Measurements from ENCODE around the gene THAP11.
A peak's percentile ranks its signal among the peaks of the same experiment; 100 is the strongest.
"Not testable (repeated sequence)": the region's sequence is repeated elsewhere in the genome, so short reads cannot be mapped to it uniquely, and the experiment has no call there.

THAP11 gene

DNA sequence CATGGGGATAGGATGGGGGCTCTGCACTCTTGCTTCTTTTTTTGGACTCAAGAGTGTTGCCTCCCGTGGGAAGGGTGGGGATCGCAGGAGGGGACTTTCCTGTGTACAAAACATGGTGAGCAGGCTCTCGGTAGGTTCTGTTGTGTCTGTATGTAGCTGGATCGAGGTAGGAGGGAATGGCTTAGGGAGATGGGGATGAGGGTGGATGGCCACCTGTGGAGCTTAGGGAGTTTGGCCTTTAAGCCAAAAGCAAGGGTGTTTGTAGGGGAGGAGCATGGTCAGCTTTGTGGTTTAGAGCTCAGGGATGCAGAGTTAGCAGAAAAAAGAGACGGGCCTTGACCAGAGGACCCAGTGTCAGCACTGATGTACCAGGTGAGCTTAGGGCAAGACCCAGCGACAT is 19.8 kb downstream of the THAP11 start:
- Histone ChIP-seq H3K9ac (ENCODE audit: low read depth in 1 of 2, low read length in 2 of 2) (no peak overlapping the region), H3K4me1 (ENCODE audit: control insufficient read depth in 1 of 2, insufficient read depth in 2 of 2, low read length in 2 of 2) (peaks cover 15 to 21% of the 10 kb centered on the region in 2 donors), H3K4me3 (ENCODE audit: low read depth in 1 of 2, low read length in 2 of 2) (no peak overlapping the region), H3K9me3 (ENCODE audit: control insufficient read depth in 1 of 2, low read length in 2 of 2) (no peaks in the 10 kb centered on the region), H3K27me3 (ENCODE audit: control insufficient read depth in 1 of 2, insufficient read depth in 2 of 2, low read length in 2 of 2) (no peaks in the 10 kb centered on the region), H3K36me3 (ENCODE audit: control insufficient read depth in 1 of 2, insufficient read depth in 2 of 2, low read length in 2 of 2) (peaks cover 3 to 42% of the 10 kb centered on the region in 2 donors), H3K27ac (ENCODE audit: low read depth, low read length) (no peak overlapping the region)

DNA sequence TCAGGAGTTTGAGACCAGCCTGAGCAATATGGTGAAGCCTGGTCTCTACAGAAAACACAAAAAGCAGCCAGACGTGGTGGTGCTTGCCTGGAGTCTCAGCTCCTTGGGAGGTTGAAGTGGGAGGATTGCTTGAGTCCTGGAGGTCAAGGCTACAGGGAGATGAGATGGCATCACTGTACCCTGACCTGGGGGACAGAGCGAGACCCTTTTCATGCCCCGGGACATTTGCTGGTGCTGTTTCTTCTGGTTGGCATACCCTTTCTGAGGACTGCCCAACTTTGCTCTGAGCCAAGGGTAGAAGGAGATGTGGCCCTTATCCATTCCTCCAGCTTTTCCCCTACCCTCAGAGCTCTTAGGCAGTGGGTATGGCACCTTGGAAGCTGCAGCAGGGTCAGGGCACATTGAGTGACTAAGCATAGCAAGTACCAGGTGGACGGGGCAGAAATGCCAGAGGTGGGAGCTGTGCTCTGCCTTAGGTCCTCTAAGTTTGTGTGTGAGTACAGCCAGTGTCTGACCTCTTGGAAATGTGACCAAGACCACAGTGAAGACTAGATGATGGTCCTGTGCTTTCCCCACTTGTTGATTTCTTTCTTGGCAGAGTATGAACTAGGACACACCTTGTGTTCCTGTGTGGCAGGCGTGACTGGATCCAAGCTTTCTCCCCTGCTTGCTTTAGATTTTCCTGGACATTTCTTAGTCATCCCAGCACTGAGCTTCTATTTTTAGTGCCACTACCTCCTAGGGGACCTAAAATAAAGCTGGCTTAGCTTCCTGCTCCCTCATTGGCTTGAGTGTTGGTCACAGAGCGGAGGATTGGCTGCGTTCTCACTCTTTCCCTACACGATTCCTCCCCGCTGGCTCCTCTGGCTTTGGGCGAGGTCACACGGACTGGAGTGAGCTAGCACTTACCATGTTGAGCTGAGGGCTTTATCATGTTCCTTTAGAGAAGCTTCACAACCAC is 20.8 kb downstream of the THAP11 start:
- Histone ChIP-seq H3K4me3 (ENCODE audit: low read depth in 1 of 2, low read length in 2 of 2) (no peak overlapping the region), H3K27ac (ENCODE audit: low read depth, low read length) (no peak overlapping the region)

DNA sequence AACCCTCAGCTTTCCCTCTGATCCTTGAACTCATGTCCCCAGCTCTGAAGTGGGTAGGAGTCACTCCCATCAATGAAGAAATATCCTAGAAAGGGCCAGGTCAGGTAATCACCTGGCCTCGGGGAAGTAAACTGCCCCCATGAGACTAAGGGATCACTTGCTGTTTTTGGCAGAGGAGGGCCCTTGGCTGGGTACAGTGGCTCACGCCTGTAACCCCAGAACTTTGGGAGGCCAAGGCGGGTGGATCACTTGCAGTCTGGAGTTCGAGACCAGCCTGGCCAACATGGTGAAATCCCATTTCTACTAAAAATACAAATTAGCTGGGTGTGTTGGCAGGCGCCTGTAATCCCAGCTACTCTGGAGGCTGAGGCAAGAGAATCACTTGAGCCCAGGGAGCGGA is 21.9 kb downstream of the THAP11 start:
- H3K27ac ChIP-seq (ENCODE audit: low read depth, low read length); H3K4me3 ChIP-seq (ENCODE audit: low read depth in 1 of 2, low read length in 2 of 2); H3K27me3 ChIP-seq (ENCODE audit: control insufficient read depth in 1 of 2, insufficient read depth in 2 of 2, low read length in 2 of 2); H3K9ac ChIP-seq (ENCODE audit: low read depth in 1 of 2, low read length in 2 of 2); H3K9me3 ChIP-seq (ENCODE audit: control insufficient read depth in 1 of 2, low read length in 2 of 2); H3K4me1 ChIP-seq (ENCODE audit: control insufficient read depth in 1 of 2, insufficient read depth in 2 of 2, low read length in 2 of 2): not testable (repeated sequence)
- H3K36me3 ChIP-seq (ENCODE audit: control insufficient read depth in 1 of 2, insufficient read depth in 2 of 2, low read length in 2 of 2): peaks cover 10 to 62% of the 10 kb centered on the region in 2 donors

More for the DNA sequence above, 20.8 kb downstream of the THAP11 start:
- Histone ChIP-seq H3K36me3 (ENCODE audit: control insufficient read depth in 1 of 2, insufficient read depth in 2 of 2, low read length in 2 of 2) (peaks cover 5 to 52% of the 10 kb centered on the region in 2 donors), H3K27me3 (ENCODE audit: control insufficient read depth in 1 of 2, insufficient read depth in 2 of 2, low read length in 2 of 2) (no peaks in the 10 kb centered on the region), H3K4me1 (ENCODE audit: control insufficient read depth in 1 of 2, insufficient read depth in 2 of 2, low read length in 2 of 2) (peaks cover 5 to 10% of the 10 kb centered on the region in 2 donors), H3K9me3 (ENCODE audit: control insufficient read depth in 1 of 2, low read length in 2 of 2) (no peaks in the 10 kb centered on the region), H3K9ac (ENCODE audit: low read depth in 1 of 2, low read length in 2 of 2) (no peak overlapping the region)

DNA sequence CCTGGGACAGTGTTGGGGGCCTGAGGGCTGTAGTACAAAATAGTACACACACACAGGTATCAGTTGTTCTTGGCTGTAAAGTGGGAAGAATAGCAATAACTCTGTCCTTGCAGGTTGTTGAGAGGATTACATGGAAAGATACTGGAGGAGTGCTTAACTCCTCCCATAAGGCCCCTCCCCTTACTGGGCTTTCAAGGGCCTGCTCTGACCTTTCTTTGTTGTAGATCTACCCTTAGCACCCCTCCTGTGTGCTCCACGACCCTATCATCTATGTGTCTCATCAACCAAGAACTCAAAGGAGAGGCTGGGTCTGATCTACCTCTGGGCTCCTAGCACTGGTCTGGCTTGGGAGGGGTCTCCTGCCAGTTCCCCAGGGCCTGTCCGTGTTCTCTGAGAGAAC is 22.5 kb downstream of the THAP11 start:
- Histone ChIP-seq H3K36me3 (ENCODE audit: control insufficient read depth in 1 of 2, insufficient read depth in 2 of 2, low read length in 2 of 2) (peaks cover 10 to 63% of the 10 kb centered on the region in 2 donors), H3K4me1 (ENCODE audit: control insufficient read depth in 1 of 2, insufficient read depth in 2 of 2, low read length in 2 of 2) (no peaks in the 10 kb centered on the region), H3K27me3 (ENCODE audit: control insufficient read depth in 1 of 2, insufficient read depth in 2 of 2, low read length in 2 of 2) (no peaks in the 10 kb centered on the region), H3K4me3 (ENCODE audit: low read depth in 1 of 2, low read length in 2 of 2) (no peak overlapping the region), H3K27ac (ENCODE audit: low read depth, low read length) (no peak overlapping the region), H3K9me3 (ENCODE audit: control insufficient read depth in 1 of 2, low read length in 2 of 2) (no peaks in the 10 kb centered on the region), H3K9ac (ENCODE audit: low read depth in 1 of 2, low read length in 2 of 2) (no peak overlapping the region)

DNA sequence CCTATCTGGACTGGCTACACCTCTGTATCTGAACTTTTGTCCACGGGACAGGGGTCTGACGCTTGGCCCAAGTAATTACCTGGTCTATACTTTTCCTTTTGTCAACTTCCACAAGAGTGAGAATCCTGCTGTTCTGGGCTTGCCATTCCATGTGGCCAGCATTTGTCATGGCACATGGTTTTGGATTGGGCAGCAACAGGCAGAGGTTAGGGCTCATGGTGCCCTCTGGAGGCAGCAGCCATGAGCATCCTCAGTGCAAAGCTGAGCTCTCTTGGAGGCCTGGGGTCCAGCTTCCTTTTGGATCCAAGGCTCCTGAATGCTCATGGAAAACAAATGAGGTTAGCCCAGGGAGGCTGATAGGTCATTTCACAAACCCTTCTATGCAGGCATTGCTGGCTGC is 23.2 kb downstream of the THAP11 start:
- no peak overlapping the region for H3K9ac ChIP-seq (ENCODE audit: low read depth in 1 of 2, low read length in 2 of 2)
- H3K27me3 ChIP-seq (ENCODE audit: control insufficient read depth in 1 of 2, insufficient read depth in 2 of 2, low read length in 2 of 2): no peaks in the 10 kb centered on the region
- peaks cover 14 to 69% of the 10 kb centered on the region in 2 donors for H3K36me3 ChIP-seq (ENCODE audit: control insufficient read depth in 1 of 2, insufficient read depth in 2 of 2, low read length in 2 of 2)
- H3K4me1 ChIP-seq (ENCODE audit: control insufficient read depth in 1 of 2, insufficient read depth in 2 of 2, low read length in 2 of 2): no peaks in the 10 kb centered on the region
- no peak overlapping the region for H3K4me3 ChIP-seq (ENCODE audit: low read depth in 1 of 2, low read length in 2 of 2)
- no peak overlapping the region for H3K27ac ChIP-seq (ENCODE audit: low read depth, low read length)
- H3K9me3 ChIP-seq (ENCODE audit: control insufficient read depth in 1 of 2, low read length in 2 of 2): no peaks in the 10 kb centered on the region

DNA sequence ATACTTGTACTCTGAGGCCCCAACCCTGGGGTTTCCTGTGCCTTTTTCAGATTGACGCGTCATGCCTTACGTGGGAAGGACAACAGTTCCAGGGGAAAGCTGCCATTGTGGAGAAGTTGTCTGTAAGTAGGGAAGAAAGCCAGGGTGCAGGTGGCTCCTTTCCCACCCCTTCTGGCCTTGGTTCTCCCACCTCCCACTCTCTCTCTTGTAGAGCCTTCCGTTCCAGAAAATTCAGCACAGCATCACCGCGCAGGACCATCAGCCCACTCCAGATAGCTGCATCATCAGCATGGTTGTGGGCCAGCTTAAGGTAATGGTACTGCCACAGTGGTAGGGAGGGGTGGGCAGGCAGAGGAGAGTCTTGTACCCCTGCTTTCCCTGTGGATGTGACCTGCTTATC is 26.2 kb downstream of the THAP11 start:
- peaks cover 14 to 54% of the 10 kb centered on the region in 2 donors for H3K36me3 ChIP-seq (ENCODE audit: control insufficient read depth in 1 of 2, insufficient read depth in 2 of 2, low read length in 2 of 2)
- peaks cover 0 to 5% of the 10 kb centered on the region in 2 donors for H3K4me1 ChIP-seq (ENCODE audit: control insufficient read depth in 1 of 2, insufficient read depth in 2 of 2, low read length in 2 of 2)
- H3K9ac ChIP-seq (ENCODE audit: low read depth in 1 of 2, low read length in 2 of 2): no peak overlapping the region
- no peaks in the 10 kb centered on the region for H3K9me3 ChIP-seq (ENCODE audit: control insufficient read depth in 1 of 2, low read length in 2 of 2)
- no peak overlapping the region for H3K27ac ChIP-seq (ENCODE audit: low read depth, low read length)
- H3K27me3 ChIP-seq (ENCODE audit: control insufficient read depth in 1 of 2, insufficient read depth in 2 of 2, low read length in 2 of 2): no peaks in the 10 kb centered on the region
- no peak overlapping the region for H3K4me3 ChIP-seq (ENCODE audit: low read depth in 1 of 2, low read length in 2 of 2)

DNA sequence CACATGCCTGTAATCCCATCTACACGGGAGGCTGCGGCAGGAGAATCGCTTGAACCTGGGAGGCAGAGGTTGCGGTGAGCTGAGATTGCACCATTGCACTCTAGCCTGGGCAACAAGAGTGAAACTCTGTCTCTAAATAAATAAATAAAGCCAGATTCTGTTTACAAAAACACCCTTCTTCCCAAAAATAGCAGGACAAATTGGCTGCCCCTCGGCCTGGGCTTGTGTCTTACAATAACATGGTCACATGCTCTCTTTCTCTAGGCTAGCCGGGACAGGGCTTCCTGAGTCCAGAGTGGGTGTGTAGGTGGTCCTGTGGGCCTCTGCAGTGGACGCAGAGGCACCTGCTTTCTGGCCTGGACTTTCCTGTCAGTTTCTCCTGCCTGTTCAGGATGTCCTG is 27.5 kb downstream of the THAP11 start:
- Histone ChIP-seq H3K27me3 (ENCODE audit: control insufficient read depth in 1 of 2, insufficient read depth in 2 of 2, low read length in 2 of 2) (no peaks in the 10 kb centered on the region), H3K4me1 (ENCODE audit: control insufficient read depth in 1 of 2, insufficient read depth in 2 of 2, low read length in 2 of 2) (peaks cover 12 to 18% of the 10 kb centered on the region in 2 donors), H3K4me3 (ENCODE audit: low read depth in 1 of 2, low read length in 2 of 2) (no peak overlapping the region), H3K9me3 (ENCODE audit: control insufficient read depth in 1 of 2, low read length in 2 of 2) (no peaks in the 10 kb centered on the region), H3K36me3 (ENCODE audit: control insufficient read depth in 1 of 2, insufficient read depth in 2 of 2, low read length in 2 of 2) (peaks cover 14 to 49% of the 10 kb centered on the region in 2 donors), H3K9ac (ENCODE audit: low read depth in 1 of 2, low read length in 2 of 2) (no peak overlapping the region), H3K27ac (ENCODE audit: low read depth, low read length) (no peak overlapping the region)

DNA sequence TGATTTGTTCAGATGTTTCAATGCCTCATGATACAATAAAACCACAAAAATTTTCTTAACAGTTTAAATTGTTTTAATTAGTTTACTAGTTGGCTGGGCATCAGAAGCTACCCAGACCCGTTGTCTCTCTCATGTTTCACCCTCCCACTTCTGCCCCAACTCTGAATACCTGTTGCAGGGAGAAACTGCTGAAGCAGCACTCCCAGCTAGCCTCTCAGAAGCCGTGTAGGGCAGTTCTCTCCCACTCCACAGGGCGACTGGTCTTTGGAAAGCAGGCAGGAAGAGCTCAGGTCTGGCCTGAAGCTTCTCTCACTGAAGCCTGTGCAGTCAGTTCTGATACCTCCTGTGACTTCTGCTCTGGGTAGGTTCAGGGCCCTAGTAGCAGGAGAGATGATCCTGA is 29.1 kb downstream of the THAP11 start:
- Histone ChIP-seq H3K27ac (ENCODE audit: low read depth, low read length) (no peak overlapping the region), H3K36me3 (ENCODE audit: control insufficient read depth in 1 of 2, insufficient read depth in 2 of 2, low read length in 2 of 2) (peaks cover 21 to 46% of the 10 kb centered on the region in 2 donors)

DNA sequence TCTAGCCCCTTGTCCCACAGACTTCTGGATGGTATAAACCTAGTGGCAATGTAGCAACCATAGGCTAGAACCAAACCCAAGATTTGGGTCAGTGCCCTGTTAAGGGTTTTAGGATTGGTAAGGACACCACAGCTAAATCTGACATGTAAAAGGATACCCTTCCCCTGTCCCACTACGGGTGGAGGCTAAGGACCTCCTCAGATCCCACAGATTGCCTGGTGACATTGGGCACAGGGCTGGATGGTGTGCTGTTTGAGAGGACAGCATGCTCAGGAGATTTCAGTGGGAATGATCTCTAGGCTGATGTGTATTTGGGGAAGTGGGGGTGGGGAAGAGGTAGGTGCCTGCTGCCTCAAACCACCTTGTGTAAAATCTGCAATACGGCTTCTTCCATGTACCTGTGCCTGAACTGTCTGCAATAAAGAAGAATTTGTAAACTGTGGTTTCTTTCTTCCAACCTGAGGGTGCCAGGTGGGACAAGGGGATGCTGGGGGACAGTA is 30.1 kb downstream of the THAP11 start:
- Histone ChIP-seq H3K4me1 (ENCODE audit: control insufficient read depth in 1 of 2, insufficient read depth in 2 of 2, low read length in 2 of 2) (peaks cover 19 to 26% of the 10 kb centered on the region in 2 donors), H3K27me3 (ENCODE audit: control insufficient read depth in 1 of 2, insufficient read depth in 2 of 2, low read length in 2 of 2) (no peaks in the 10 kb centered on the region), H3K9me3 (ENCODE audit: control insufficient read depth in 1 of 2, low read length in 2 of 2) (no peaks in the 10 kb centered on the region), H3K9ac (ENCODE audit: low read depth in 1 of 2, low read length in 2 of 2) (peak overlapping the region; percentile 79 to 91), H3K27ac (ENCODE audit: low read depth, low read length) (peak overlapping the region; percentile 53), H3K36me3 (ENCODE audit: control insufficient read depth in 1 of 2, insufficient read depth in 2 of 2, low read length in 2 of 2) (peaks cover 30 to 46% of the 10 kb centered on the region in 2 donors), H3K4me3 (ENCODE audit: low read depth in 1 of 2, low read length in 2 of 2) (peak overlapping the region; percentile 94 to 96)

More for the DNA sequence above, 29.1 kb downstream of the THAP11 start:
- no peaks in the 10 kb centered on the region for H3K27me3 ChIP-seq (ENCODE audit: control insufficient read depth in 1 of 2, insufficient read depth in 2 of 2, low read length in 2 of 2)
- no peaks in the 10 kb centered on the region for H3K9me3 ChIP-seq (ENCODE audit: control insufficient read depth in 1 of 2, low read length in 2 of 2)
- no peak overlapping the region for H3K4me3 ChIP-seq (ENCODE audit: low read depth in 1 of 2, low read length in 2 of 2)
- no peak overlapping the region for H3K9ac ChIP-seq (ENCODE audit: low read depth in 1 of 2, low read length in 2 of 2)
- peaks cover 19 to 26% of the 10 kb centered on the region in 2 donors for H3K4me1 ChIP-seq (ENCODE audit: control insufficient read depth in 1 of 2, insufficient read depth in 2 of 2, low read length in 2 of 2)
